Endothelial cell (in vitro differentiated cells): Measurements from ENCODE around the gene TMEM154. TPM values are rescaled to one million over a fixed set of nuclear protein-coding genes. Genes with fewer than 3 reads are reported as not detected.

Experiments
- DNase-seq: peaks from one replicate; pipeline ENCODE4 v3.0.0; 2021; ENCODE audit warnings: low spot score
- H3K27ac Mint-ChIP-seq: one replicate; pipeline ENCODE4 v1.8.0; 2021; ENCODE audit warnings: mixed read lengths, inconsistent platforms; ENCODE audit not compliant: unreplicated experiment
- H3K27me3 Mint-ChIP-seq: one replicate; pipeline ENCODE4 v1.8.0; 2021; ENCODE audit warnings: mild to moderate bottlenecking, moderate library complexity, mixed read lengths, inconsistent platforms; ENCODE audit not compliant: unreplicated experiment
- H3K36me3 Mint-ChIP-seq: one replicate; pipeline ENCODE4 v1.8.0; 2021; ENCODE audit warnings: mild to moderate bottlenecking, low read depth, mixed read lengths, inconsistent platforms; ENCODE audit not compliant: unreplicated experiment
- H3K4me1 Mint-ChIP-seq: one replicate; pipeline ENCODE4 v1.8.0; 2021; ENCODE audit warnings: mild to moderate bottlenecking, mixed read lengths, inconsistent platforms; ENCODE audit not compliant: unreplicated experiment
- H3K4me3 Mint-ChIP-seq: one replicate; pipeline ENCODE4 v1.8.0; 2021; ENCODE audit warnings: mild to moderate bottlenecking, mixed read lengths, inconsistent platforms; ENCODE audit not compliant: unreplicated experiment
- H3K9me3 Mint-ChIP-seq: one replicate; pipeline ENCODE4 v1.8.0; 2021; ENCODE audit warnings: mixed read lengths, inconsistent platforms; ENCODE audit not compliant: unreplicated experiment
- CTCF ChIP-seq: fragments of 200-600 bp; sonication (generic); IDR thresholded peaks from one replicate; pipeline ENCODE4 v1.5.0; 2021; ENCODE audit warnings: antibody characterized with exemption; ENCODE audit not compliant: unreplicated experiment
- total RNA-seq: library from RNA; stranded (reverse); fragmentation: NEBNext Ultra II Directional; extraction: Animal tissue kit (Norgen Biotek cat#: 25700); gene quantifications from one replicate; pipeline ENCODE4 v1.2.1, GENCODE V29; 2021; ENCODE audit not compliant: unreplicated experiment

TMEM154 gene
- total RNA-seq, 1 donor from 2014 or later = 6.7 TPM

DNA sequence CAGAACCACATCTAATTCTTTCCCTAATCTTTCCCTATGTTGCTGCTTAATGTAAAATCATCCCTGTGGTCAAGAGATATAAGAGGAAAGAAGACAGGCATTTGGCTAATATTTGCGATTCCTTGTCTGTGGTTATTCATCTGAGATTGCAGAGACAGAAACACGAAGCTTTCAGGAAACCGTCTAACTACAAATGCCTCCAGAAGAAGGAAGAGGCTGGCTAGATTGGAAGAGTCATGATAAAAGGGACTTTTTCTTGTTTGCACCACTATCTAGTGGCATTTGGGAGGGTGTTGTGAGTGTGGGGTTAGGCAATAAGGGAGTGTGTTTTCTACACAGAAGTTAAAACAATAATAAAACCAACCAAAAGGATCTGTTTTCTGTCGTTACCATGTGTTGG is 43.9 kb downstream of the TMEM154 start:
- no peak overlapping the region for H3K27ac Mint-ChIP-seq
- no peak for TF ChIP-seq CTCF
- H3K4me1 Mint-ChIP-seq = peaks cover 5% of the 10 kb centered on the region

GRCh38 chr4:152634110-152634760 is 45.6 kb downstream of the TMEM154 start:
- Mint-ChIP-seq H3K27ac (no peak overlapping the region), H3K4me1 (peaks cover 5% of the 10 kb centered on the region), H3K4me3 (no peak overlapping the region), H3K36me3 (peaks cover 4% of the 10 kb centered on the region), H3K9me3 (no peaks in the 10 kb centered on the region), H3K27me3 (no peaks in the 10 kb centered on the region)
- no peak for TF ChIP-seq CTCF
- no peak for DNase-seq

More for the DNA sequence above, 43.9 kb downstream of the TMEM154 start:
- DNase-seq = no peak
- H3K27me3 Mint-ChIP-seq = no peaks in the 10 kb centered on the region
- no peaks in the 10 kb centered on the region for H3K36me3 Mint-ChIP-seq
- H3K9me3 Mint-ChIP-seq = no peaks in the 10 kb centered on the region
- no peak overlapping the region for H3K4me3 Mint-ChIP-seq

DNA sequence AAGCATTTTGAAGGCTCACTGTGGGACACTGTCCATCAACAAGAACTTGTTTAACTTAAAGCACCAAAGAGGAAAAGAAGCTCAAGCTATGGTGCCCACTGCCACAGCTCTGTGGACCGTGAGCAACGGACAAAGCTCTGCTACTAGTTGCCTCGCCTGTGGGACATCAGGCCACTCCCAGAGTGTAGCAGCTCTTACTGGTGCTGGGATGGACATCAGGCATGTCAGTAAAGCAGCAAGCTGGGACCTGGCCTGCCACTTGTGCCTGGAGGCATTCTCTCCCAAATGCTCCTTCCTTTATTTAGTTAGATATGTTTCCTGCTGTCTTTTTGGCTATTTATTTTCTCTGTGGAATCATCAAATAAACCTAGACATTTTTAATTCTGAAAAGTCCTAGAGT is 46.7 kb downstream of the TMEM154 start:
- no peak for DNase-seq
- Mint-ChIP-seq H3K36me3 (peaks cover 4% of the 10 kb centered on the region), H3K4me3 (no peak overlapping the region), H3K27ac (no peak overlapping the region), H3K4me1 (peaks cover 6% of the 10 kb centered on the region), H3K27me3 (no peaks in the 10 kb centered on the region), H3K9me3 (no peaks in the 10 kb centered on the region)
- TF ChIP-seq CTCF = no peak

- Mint-ChIP-seq H3K36me3 (peaks cover 4% of the 10 kb centered on the region), H3K4me3 (no peak overlapping the region), H3K9me3 (no peaks in the 10 kb centered on the region), H3K27me3 (no peaks in the 10 kb centered on the region), H3K27ac (no peak overlapping the region), H3K4me1 (peaks cover 10% of the 10 kb centered on the region)
- no peak for DNase-seq
- no peak for TF ChIP-seq CTCF
These were observed 49.5 kb downstream of the TMEM154 start for GRCh38 chr4:152630324-152630723.

- H3K27me3 Mint-ChIP-seq = no peaks in the 10 kb centered on the region
- H3K36me3 Mint-ChIP-seq = peaks cover 4% of the 10 kb centered on the region
- no peak overlapping the region for H3K4me3 Mint-ChIP-seq
- no peaks in the 10 kb centered on the region for H3K9me3 Mint-ChIP-seq
- H3K27ac Mint-ChIP-seq = no peak overlapping the region
- DNase-seq = no peak
- no peak for TF ChIP-seq CTCF
- peaks cover 10% of the 10 kb centered on the region for H3K4me1 Mint-ChIP-seq
These were observed 49.9 kb downstream of the TMEM154 start for GRCh38 chr4:152629908-152630307.
